Neural progenitor cell (in vitro differentiated cells): ENCODE results near the gene LAMA2. TPM values are rescaled to one million over a fixed set of nuclear protein-coding genes. Genes with fewer than 3 reads are reported as not detected.

Experiments used
- DNase-seq: peaks from one replicate; pipeline ENCODE4 v3.0.0-alpha.2; 2016; ENCODE audit warnings: low spot score
- H2AFZ ChIP-seq: fragments of 200-600 bp; sonication (generic); replicated peaks from 2 replicates; pipeline ENCODE4 v1.6.1; 2016; ENCODE audit warnings: antibody characterized with exemption
- H3F3A ChIP-seq: fragments of 200-600 bp; sonication (generic); 2 replicates; pipeline ENCODE4 v1.6.1; 2016; ENCODE audit warnings: antibody characterized with exemption, low read depth
- H3K27ac ChIP-seq: fragments of 200-600 bp; sonication (generic); 2 replicates; pipeline ENCODE4 v1.5.1; 2016; ENCODE audit warnings: mild to moderate bottlenecking
- H3K27me3 ChIP-seq: fragments of 200-600 bp; sonication (generic); 2 replicates; pipeline ENCODE4 v1.6.1; 2016; ENCODE audit warnings: mild to moderate bottlenecking, moderate library complexity
- H3K36me3 ChIP-seq: fragments of 200-600 bp; sonication (generic); 2 replicates; pipeline ENCODE4 v1.5.1; 2016
- H3K4me1 ChIP-seq: fragments of 200-600 bp; sonication (generic); 2 replicates; pipeline ENCODE4 v1.6.1; 2016; ENCODE audit warnings: mixed run types
- H3K4me2 ChIP-seq: fragments of 200-600 bp; sonication (generic); 2 replicates; pipeline ENCODE4 v1.6.1; 2016
- H3K4me3 ChIP-seq: fragments of 200-600 bp; sonication (generic); 2 replicates; pipeline ENCODE4 v1.5.1; 2016
- H3K79me2 ChIP-seq: fragments of 200-600 bp; sonication (generic); 2 replicates; pipeline ENCODE4 v1.6.1; 2016; ENCODE audit warnings: low read depth
- H3K9ac ChIP-seq: fragments of 200-600 bp; sonication (generic); 2 replicates; pipeline ENCODE4 v1.6.1; 2016
- H3K9me3 ChIP-seq: fragments of 200-600 bp; sonication (generic); 2 replicates; pipeline ENCODE4 v1.5.1; 2016; ENCODE audit warnings: low read depth
- H4K20me1 ChIP-seq: fragments of 200-600 bp; sonication (generic); 2 replicates; pipeline ENCODE4 v1.6.1; 2016; ENCODE audit warnings: low read depth
- H3K27ac Mint-ChIP-seq: 3 replicates; pipeline ENCODE4 v1.8.0; 2021; ENCODE audit warnings: mixed read lengths
- H3K27me3 Mint-ChIP-seq: 2 replicates; pipeline ENCODE4 v1.8.0; 2022; ENCODE audit warnings: low read depth, mild to moderate bottlenecking, inconsistent platforms, moderate library complexity, mixed read lengths; ENCODE audit not compliant: insufficient read depth
- H3K36me3 Mint-ChIP-seq: 3 replicates; pipeline ENCODE4 v1.8.0; 2021; ENCODE audit warnings: mixed read lengths
- H3K4me1 Mint-ChIP-seq: 3 replicates; pipeline ENCODE4 v1.8.0; 2021; ENCODE audit warnings: mixed read lengths
- H3K4me3 Mint-ChIP-seq: 3 replicates; pipeline ENCODE4 v1.8.0; 2021; ENCODE audit warnings: mild to moderate bottlenecking, moderate library complexity, mixed read lengths
- H3K9me3 Mint-ChIP-seq: 3 replicates; pipeline ENCODE4 v1.8.0; 2020; ENCODE audit warnings: mixed read lengths
- CTCF ChIP-seq: fragments of 200-600 bp; sonication (generic); IDR thresholded peaks from 2 replicates; pipeline ENCODE4 v1.5.1; 2017; ENCODE audit warnings: antibody characterized with exemption, mild to moderate bottlenecking
- EZH2 ChIP-seq: fragments of 200-600 bp; sonication (generic); IDR thresholded peaks from 2 replicates; pipeline ENCODE4 v1.6.1; 2017; ENCODE audit warnings: antibody characterized with exemption, mild to moderate bottlenecking, moderate library complexity
- EZH2phosphoT487 ChIP-seq: fragments of 200-600 bp; sonication (generic); IDR thresholded peaks from 2 replicates; pipeline ENCODE4 v1.6.1; 2017; ENCODE audit warnings: antibody characterized with exemption
- total RNA-seq: library from RNA; depleted of rRNA; stranded (reverse); fragments of >200 nt; gene quantifications from 2 replicates; pipeline ENCODE4 v1.2.3, GENCODE V29; 2015; ENCODE audit warnings: low replicate concordance

Gene LAMA2
- total RNA-seq, 1 donor from 2014 or later = 1.5 TPM

- no peaks in the 10 kb centered on the region for H3K4me1 ChIP-seq
- H3F3A ChIP-seq = no peaks in the 10 kb centered on the region
- no peak overlapping the region for H3K9ac ChIP-seq
- H3K27me3 ChIP-seq = no peaks in the 10 kb centered on the region
- no peaks in the 10 kb centered on the region for H3K36me3 ChIP-seq
- no peak overlapping the region for H3K4me3 ChIP-seq
- H3K27me3 Mint-ChIP-seq = no peaks in the 10 kb centered on the region
- H3K4me3 Mint-ChIP-seq = no peak overlapping the region
- H3K9me3 Mint-ChIP-seq = no peaks in the 10 kb centered on the region
- no peak overlapping the region for H2AFZ ChIP-seq
- H3K9me3 ChIP-seq = no peaks in the 10 kb centered on the region
- TF ChIP-seq EZH2phosphoT487 = no peak
- TF ChIP-seq CTCF = no peak
- TF ChIP-seq EZH2 = no peak
- H3K4me2 ChIP-seq = no peak overlapping the region
- no peaks in the 10 kb centered on the region for H4K20me1 ChIP-seq
- no peak overlapping the region for H3K27ac Mint-ChIP-seq
- DNase-seq = no peak
- peaks cover 4% of the 10 kb centered on the region for H3K4me1 Mint-ChIP-seq
- no peak overlapping the region for H3K27ac ChIP-seq
- no peaks in the 10 kb centered on the region for H3K79me2 ChIP-seq
- H3K36me3 Mint-ChIP-seq = no peaks in the 10 kb centered on the region
Measured at GRCh38 chr6:129335792-129336191, 452.9 kb downstream of the LAMA2 start.

GRCh38 chr6:129338683-129339082 is 455.7 kb downstream of the LAMA2 start:
- no peak for DNase-seq
- Histone ChIP-seq H3K27me3 (no peaks in the 10 kb centered on the region), H3K79me2 (no peaks in the 10 kb centered on the region), H3K36me3 (no peaks in the 10 kb centered on the region), H2AFZ (no peak overlapping the region), H3K9me3 (no peaks in the 10 kb centered on the region), H3K4me3 (no peak overlapping the region), H3K4me1 (peaks cover 5% of the 10 kb centered on the region), H4K20me1 (no peaks in the 10 kb centered on the region), H3K27ac (no peak overlapping the region), H3F3A (no peaks in the 10 kb centered on the region), H3K9ac (no peak overlapping the region), H3K4me2 (no peak overlapping the region)
- H3K9me3 Mint-ChIP-seq = no peaks in the 10 kb centered on the region
- H3K27ac Mint-ChIP-seq = peak overlapping the region; percentile 42
- no peaks in the 10 kb centered on the region for H3K36me3 Mint-ChIP-seq
- peaks cover 9% of the 10 kb centered on the region for H3K4me1 Mint-ChIP-seq
- H3K27me3 Mint-ChIP-seq = no peaks in the 10 kb centered on the region
- TF ChIP-seq EZH2phosphoT487 (no peak), CTCF (no peak), EZH2 (no peak)
- no peak overlapping the region for H3K4me3 Mint-ChIP-seq

GRCh38 chr6:129340983-129341382 is 458.0 kb downstream of the LAMA2 start:
- H3K36me3 Mint-ChIP-seq = no peaks in the 10 kb centered on the region
- no peak overlapping the region for H3K4me3 Mint-ChIP-seq
- no peaks in the 10 kb centered on the region for H3K27me3 ChIP-seq
- no peaks in the 10 kb centered on the region for H4K20me1 ChIP-seq
- no peaks in the 10 kb centered on the region for H3K9me3 ChIP-seq
- no peak overlapping the region for H3K9ac ChIP-seq
- no peaks in the 10 kb centered on the region for H3K36me3 ChIP-seq
- DNase-seq = no peak
- no peak overlapping the region for H3K4me3 ChIP-seq
- peaks cover 3% of the 10 kb centered on the region for H3K27me3 Mint-ChIP-seq
- H3K4me1 Mint-ChIP-seq = peaks cover 9% of the 10 kb centered on the region
- no peak overlapping the region for H3K27ac Mint-ChIP-seq
- H2AFZ ChIP-seq = no peak overlapping the region
- no peaks in the 10 kb centered on the region for H3K79me2 ChIP-seq
- H3K4me1 ChIP-seq = peaks cover 5% of the 10 kb centered on the region
- H3K9me3 Mint-ChIP-seq = no peaks in the 10 kb centered on the region
- no peak overlapping the region for H3K27ac ChIP-seq
- no peak overlapping the region for H3K4me2 ChIP-seq
- TF ChIP-seq CTCF (no peak), EZH2phosphoT487 (no peak), EZH2 (no peak)
- no peaks in the 10 kb centered on the region for H3F3A ChIP-seq

- TF ChIP-seq CTCF (no peak), EZH2phosphoT487 (no peak), EZH2 (no peak)
- peaks cover 5% of the 10 kb centered on the region for H3K4me1 ChIP-seq
- H2AFZ ChIP-seq = no peak overlapping the region
- no peaks in the 10 kb centered on the region for H3K79me2 ChIP-seq
- no peak overlapping the region for H3K9ac ChIP-seq
- H3K27me3 ChIP-seq = no peaks in the 10 kb centered on the region
- H3K9me3 ChIP-seq = no peaks in the 10 kb centered on the region
- no peaks in the 10 kb centered on the region for H4K20me1 ChIP-seq
- H3K4me3 ChIP-seq = no peak overlapping the region
- DNase-seq = no peak
- Mint-ChIP-seq H3K27me3 (peaks cover 3% of the 10 kb centered on the region), H3K36me3 (no peaks in the 10 kb centered on the region), H3K4me3 (no peak overlapping the region), H3K27ac (no peak overlapping the region), H3K9me3 (no peaks in the 10 kb centered on the region), H3K4me1 (peaks cover 9% of the 10 kb centered on the region)
- no peaks in the 10 kb centered on the region for H3F3A ChIP-seq
- H3K36me3 ChIP-seq = no peaks in the 10 kb centered on the region
- no peak overlapping the region for H3K27ac ChIP-seq
- no peak overlapping the region for H3K4me2 ChIP-seq
Measured at GRCh38 chr6:129342243-129342642, 459.3 kb downstream of the LAMA2 start.
